Right lobe of liver (tissue), 6 donors: Measurements from ENCODE around the gene KLHL21. TPM values are rescaled to one million over a fixed set of nuclear protein-coding genes. Genes with fewer than 3 reads are reported as not detected.

Experiments used
- ATAC-seq, 4 donors: fragments of 200-7000 bp; cut with Tn5 transposase; one replicate each; pipeline ENCODE4 v1.9.1; 2020; ENCODE audit warnings: mild to moderate bottlenecking in 4 of 4, moderate library complexity in 4 of 4
- DNase-seq, 3 donors: peaks; one replicate each; pipeline ENCODE4 v3.0.0-alpha.2; 2020
- H3K27ac ChIP-seq, 3 donors: fragments of 200-600 bp; one replicate each; pipeline ENCODE4 v1.8.0; 2022
- H3K27me3 ChIP-seq, 2 donors: fragments of 200-600 bp; one replicate each; pipeline ENCODE4 v1.8.0; 2022
- H3K36me3 ChIP-seq, 4 donors: fragments of 200-600 bp; sonication (generic) in 1 of 4; one replicate each; pipeline versions ENCODE4 v1.5.1 to v1.8.0; 2017 to 2022; ENCODE audit warnings: control low read depth in 1 of 4
- H3K4me1 ChIP-seq, 4 donors: fragments of 200-600 bp; sonication (generic) in 1 of 4; one replicate each; pipeline versions ENCODE4 v1.5.1 to v1.8.0; 2017 to 2022; ENCODE audit warnings: control low read depth in 1 of 4
- H3K4me3 ChIP-seq, 3 donors: fragments of 200-600 bp; one replicate each; pipeline ENCODE4 v1.8.0; 2022
- H3K9me3 ChIP-seq, 4 donors: fragments of 200-600 bp; sonication (generic) in 1 of 4; one replicate each; pipeline versions ENCODE4 v1.5.1 to v1.8.0; 2017 to 2022; ENCODE audit warnings: control low read depth in 1 of 4
- POLR2A ChIP-seq: fragments of 450-650 bp; IDR thresholded peaks from one replicate; pipeline ENCODE4 v1.6.1; 2017; ENCODE audit warnings: antibody characterized with exemption, mild to moderate bottlenecking
- WGBS: methylation state at CpG from one replicate; pipeline ENCODE4 v1.1.6; 2018; ENCODE audit warnings: low coverage, low lambda C conversion rate; ENCODE audit not compliant: insufficient coverage; ENCODE audit errors: missing lambda C conversion rate; 5-methylcytosine and 5-hydroxymethylcytosine counted together
- intact Hi-C, 2 donors: fragments of 100-400 bp; cut with DNase I; formaldehyde crosslinking; loops; one replicate each; pipeline versions ENCODE4 v1.11.2 to v1.14.1; 2022
- total RNA-seq, 6 experiments: library from RNA; depleted of rRNA in 2 of 6; stranded (reverse); fragments of >200 nt in 2 of 6; fragmentation: NEBNext Ultra II Directional in 3 of 6; extraction: Animal tissue kit (Norgen Biotek cat#: 25700) in 3 of 6; gene quantifications; one replicate each; pipeline versions ENCODE4 v1.1.0 to v1.2.4, GENCODE V29; 2016 to 2023
- TF ChIP-seq, protein P1 (sequence below), 4 donors: fragments of 200-600 bp in 3 of 4; fragments of 450-650 bp in 1 of 4; IDR thresholded peaks; one replicate each; pipeline versions ENCODE4 v1.5.1 to v1.8.0; 2016 to 2022; ENCODE audit warnings: antibody characterized with exemption in 4 of 4, mild to moderate bottlenecking in 2 of 4
- donor health status: DM: no; HTN: yes; CAD: no.
- donor health status: DM: no; HTN: no; CAD: no.
- donor health status: DM: no; HTN: no; CAD: no.
- donor health status: DM: no; HTN: yes; CAD: no.
- donor health status: DM: no; HTN: yes; CAD: no.

The KLHL21 gene
- total RNA-seq, 6 experiments from 2014 or later = 12.1 to 24.6 (median 20.0) TPM

DNA sequence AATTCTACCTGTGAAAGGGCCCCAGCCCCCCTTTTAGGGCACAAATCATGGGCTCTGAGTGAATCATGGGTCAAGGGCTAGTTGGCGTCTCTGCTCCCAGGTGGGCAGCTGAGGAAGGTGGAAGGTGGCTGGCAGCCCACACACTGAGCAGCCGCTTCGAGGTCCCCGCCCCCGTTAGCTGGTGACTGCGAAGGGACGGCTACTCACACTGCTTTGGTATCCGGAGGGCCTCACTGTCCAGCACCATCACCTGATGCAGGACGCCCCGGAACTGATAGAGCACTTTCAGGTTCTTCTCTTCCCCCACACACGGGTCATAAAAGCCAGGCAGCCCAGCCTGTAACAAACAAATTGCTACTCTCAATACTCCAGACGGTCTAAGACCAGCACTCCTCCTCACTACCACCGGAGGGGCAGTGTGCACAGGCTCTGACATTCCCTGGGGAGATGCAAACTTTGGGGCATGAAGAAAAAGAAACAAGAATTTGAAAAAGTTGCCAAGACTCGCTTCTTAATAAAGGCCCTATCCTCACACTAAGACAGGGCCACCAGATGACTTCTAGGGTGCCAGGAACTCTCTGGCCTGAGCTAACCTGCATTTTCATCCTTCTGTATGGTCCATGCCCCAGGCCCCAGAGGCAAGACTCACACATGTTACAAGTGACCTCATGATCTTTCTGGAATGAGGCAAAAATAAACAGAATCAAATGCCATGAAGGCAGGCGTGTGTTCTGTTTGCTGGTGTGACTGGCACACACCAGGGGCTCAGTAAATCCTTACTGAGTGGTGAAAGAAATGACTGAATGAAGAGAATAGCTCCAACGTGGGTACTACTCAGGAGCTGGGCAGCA, 33.5 kb upstream of the KLHL21 start:
- 69% methylated on average over 6 of the region's 16 CpGs for WGBS
- no peaks in the 10 kb centered on the region for H3K9me3 ChIP-seq
- DNase-seq = no peak

DNA sequence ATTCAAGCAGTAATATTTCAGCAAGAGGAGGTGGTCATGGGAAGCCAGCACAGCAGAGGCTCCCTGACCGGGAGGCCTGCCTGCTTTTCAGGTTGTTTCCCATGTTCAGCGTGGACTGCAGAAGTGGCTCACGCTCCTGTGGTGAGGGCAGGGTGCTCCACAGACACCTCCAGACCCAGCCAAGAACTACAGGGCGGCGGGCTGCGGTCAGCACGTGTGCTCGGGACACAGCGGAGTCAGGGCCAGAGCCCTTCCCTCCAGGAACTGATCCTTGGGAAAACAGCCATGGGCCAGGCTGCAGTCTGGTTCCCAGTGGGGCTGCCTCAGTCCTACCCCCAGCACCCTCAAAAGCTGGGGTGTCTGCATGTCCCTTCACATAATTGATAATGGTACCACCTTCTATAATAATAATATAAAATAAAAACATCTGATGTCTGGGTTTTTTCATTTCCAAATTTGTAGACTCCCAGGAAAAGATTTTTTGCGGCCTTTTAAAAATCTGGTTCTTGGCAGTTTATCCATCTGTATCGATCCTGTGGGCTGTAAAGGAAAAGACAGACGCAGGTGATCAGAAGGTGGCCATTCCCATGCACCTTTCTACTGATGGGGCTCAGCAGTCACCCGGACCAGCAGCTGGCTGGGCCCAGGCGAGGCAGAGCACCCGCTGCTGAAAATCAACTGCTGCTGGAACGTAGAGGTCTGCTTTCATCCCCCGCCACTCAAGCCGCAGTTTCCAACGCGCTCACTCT, 32.7 kb upstream of the KLHL21 start:
- Histone ChIP-seq H3K4me3 (no peak overlapping the region), H3K4me1 (no peaks in the 10 kb centered on the region), H3K27me3 (no peaks in the 10 kb centered on the region), H3K9me3 (no peaks in the 10 kb centered on the region), H3K36me3 (peaks cover 0 to 73% (median 10%) of the 10 kb centered on the region in 4 donors), H3K27ac (no peak overlapping the region)
- WGBS = 89% methylated on average over 5 of the region's 20 CpGs
- ATAC-seq (no peak), DNase-seq (no peak)
- TF ChIP-seq, protein P1, sequence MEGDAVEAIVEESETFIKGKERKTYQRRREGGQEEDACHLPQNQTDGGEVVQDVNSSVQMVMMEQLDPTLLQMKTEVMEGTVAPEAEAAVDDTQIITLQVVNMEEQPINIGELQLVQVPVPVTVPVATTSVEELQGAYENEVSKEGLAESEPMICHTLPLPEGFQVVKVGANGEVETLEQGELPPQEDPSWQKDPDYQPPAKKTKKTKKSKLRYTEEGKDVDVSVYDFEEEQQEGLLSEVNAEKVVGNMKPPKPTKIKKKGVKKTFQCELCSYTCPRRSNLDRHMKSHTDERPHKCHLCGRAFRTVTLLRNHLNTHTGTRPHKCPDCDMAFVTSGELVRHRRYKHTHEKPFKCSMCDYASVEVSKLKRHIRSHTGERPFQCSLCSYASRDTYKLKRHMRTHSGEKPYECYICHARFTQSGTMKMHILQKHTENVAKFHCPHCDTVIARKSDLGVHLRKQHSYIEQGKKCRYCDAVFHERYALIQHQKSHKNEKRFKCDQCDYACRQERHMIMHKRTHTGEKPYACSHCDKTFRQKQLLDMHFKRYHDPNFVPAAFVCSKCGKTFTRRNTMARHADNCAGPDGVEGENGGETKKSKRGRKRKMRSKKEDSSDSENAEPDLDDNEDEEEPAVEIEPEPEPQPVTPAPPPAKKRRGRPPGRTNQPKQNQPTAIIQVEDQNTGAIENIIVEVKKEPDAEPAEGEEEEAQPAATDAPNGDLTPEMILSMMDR (IDR thresholded peaks at IDR 0.05) = no peak
- TF ChIP-seq POLR2A = no peak
- intact Hi-C loops = loop anchor here in 1 of 2 donors (10.0 kb wide), 1 partner anchor 151 kb away; no protein-coding TSS in a partner anchor

More for the DNA sequence above, 33.5 kb upstream of the KLHL21 start:
- Histone ChIP-seq H3K27ac (no peak overlapping the region), H3K36me3 (peaks cover 0 to 68% (median 10%) of the 10 kb centered on the region in 4 donors), H3K4me3 (no peak overlapping the region), H3K27me3 (no peaks in the 10 kb centered on the region), H3K4me1 (no peaks in the 10 kb centered on the region)
- TF ChIP-seq, protein P1 (IDR thresholded peaks at IDR 0.05) = no peak
- no peak for TF ChIP-seq POLR2A
- intact Hi-C loops = loop anchor here in 1 of 2 donors (10.0 kb wide), 1 partner anchor 151 kb away; no protein-coding TSS in a partner anchor
- no peak for ATAC-seq

DNA sequence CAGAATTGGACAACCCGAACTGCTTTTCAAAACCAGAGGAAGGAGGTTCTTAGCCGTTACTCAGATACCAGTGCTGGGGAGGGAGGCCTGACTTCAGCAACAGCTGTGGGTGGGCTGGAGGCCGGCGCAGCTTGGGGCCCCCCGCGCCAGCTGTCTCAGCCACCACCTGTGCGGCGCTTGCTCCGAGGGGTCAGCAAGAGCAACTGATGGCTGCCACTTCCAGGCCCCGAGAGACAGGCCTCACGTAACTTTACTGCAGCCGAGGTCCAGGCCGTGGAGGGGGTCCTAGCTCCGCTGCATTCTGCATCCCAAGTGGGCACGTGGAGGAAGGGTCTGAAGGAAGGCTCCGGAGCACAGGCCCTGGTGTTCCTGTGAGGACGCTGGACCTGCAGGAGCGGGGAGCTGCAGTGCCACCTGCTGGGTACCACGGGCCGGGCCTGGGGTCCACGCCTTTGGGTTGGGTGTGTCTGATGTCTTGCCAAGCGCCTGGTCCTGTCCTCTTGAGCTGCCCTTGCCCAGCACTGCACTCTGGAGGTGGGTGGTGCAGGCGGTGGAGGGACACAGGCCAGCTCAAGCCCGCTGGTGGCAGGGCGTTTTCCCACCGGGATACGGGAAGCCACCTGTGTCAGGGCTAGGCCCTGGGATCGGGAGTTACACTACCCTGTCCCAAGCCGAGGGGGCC, 31.8 kb upstream of the KLHL21 start:
- peak; percentile 80 to 85 (median 84) for DNase-seq
- H3K36me3 ChIP-seq = peaks cover 0 to 73% (median 7%) of the 10 kb centered on the region in 4 donors
- 46% methylated on average over 6 of the region's 29 CpGs for WGBS

More for the DNA sequence above, 31.8 kb upstream of the KLHL21 start:
- Histone ChIP-seq H3K27ac (no peak overlapping the region), H3K4me1 (no peaks in the 10 kb centered on the region), H3K4me3 (no peak overlapping the region), H3K9me3 (no peaks in the 10 kb centered on the region), H3K27me3 (no peaks in the 10 kb centered on the region)
- no peak for TF ChIP-seq POLR2A
- TF ChIP-seq, protein P1 (IDR thresholded peaks at IDR 0.05) = peak; percentile 59 to 78 (median 68)
- intact Hi-C loops = loop anchor here in 1 of 2 donors (10.0 kb wide), 1 partner anchor 150 kb away; no protein-coding TSS in a partner anchor
- ATAC-seq = peak; percentile 92 to 94 (median 94)
